Endodermal cell (in vitro differentiated cells): ENCODE data around the gene PSORS1C1. TPM values are rescaled to one million over a fixed set of nuclear protein-coding genes. Genes with fewer than 3 reads are reported as not detected.
A peak's percentile ranks its signal among the peaks of the same experiment; 100 is the strongest.

ENCODE experiments used
- DNase-seq: peaks from one replicate; pipeline ENCODE4 v3.0.0-alpha.2; 2017
- H3K27ac ChIP-seq: 2 replicates; pipeline ENCODE4 v1.5.1; 2013; ENCODE audit warnings: mild to moderate bottlenecking, low read depth, low read length, moderate library complexity
- H3K27me3 ChIP-seq: 2 replicates; pipeline ENCODE4 v1.6.1; 2013; ENCODE audit warnings: mild to moderate bottlenecking, low read length, moderate library complexity; ENCODE audit not compliant: insufficient read depth, control insufficient read depth, poor library complexity, severe bottlenecking
- H3K36me3 ChIP-seq: 2 replicates; pipeline ENCODE4 v1.7.0; 2013; ENCODE audit warnings: mild to moderate bottlenecking, low read length, moderate library complexity; ENCODE audit not compliant: control insufficient read depth, insufficient read depth
- H3K4me1 ChIP-seq: one replicate; pipeline ENCODE4 v1.7.0; 2013; ENCODE audit warnings: low read length; ENCODE audit not compliant: control insufficient read depth, insufficient read depth
- H3K4me3 ChIP-seq: 2 replicates; pipeline ENCODE4 v1.5.1; 2013; ENCODE audit warnings: mild to moderate bottlenecking, low read length, moderate library complexity
- H3K9ac ChIP-seq: 2 replicates; pipeline ENCODE4 v1.6.1; 2013; ENCODE audit warnings: mild to moderate bottlenecking, low read length, moderate library complexity; ENCODE audit not compliant: poor library complexity, severe bottlenecking; ENCODE audit errors: extremely low read depth
- H3K9me3 ChIP-seq: 2 replicates; pipeline ENCODE4 v1.6.1; 2013; ENCODE audit warnings: mild to moderate bottlenecking, low read length, moderate library complexity; ENCODE audit not compliant: control insufficient read depth
- H3K27ac Mint-ChIP-seq: 2 replicates; pipeline ENCODE4 v1.8.0; 2020; ENCODE audit warnings: mixed read lengths
- H3K27me3 Mint-ChIP-seq: 2 replicates; pipeline ENCODE4 v1.8.0; 2021; ENCODE audit warnings: mild to moderate bottlenecking, mixed read lengths; ENCODE audit not compliant: insufficient read depth
- H3K36me3 Mint-ChIP-seq: 2 replicates; pipeline ENCODE4 v1.8.0; 2020; ENCODE audit warnings: low read depth, mixed read lengths
- H3K4me1 Mint-ChIP-seq: 2 replicates; pipeline ENCODE4 v1.8.0; 2020; ENCODE audit warnings: mixed read lengths
- H3K4me3 Mint-ChIP-seq: 2 replicates; pipeline ENCODE4 v1.8.0; 2020; ENCODE audit warnings: mild to moderate bottlenecking, moderate library complexity, mixed read lengths
- H3K9me3 Mint-ChIP-seq: 2 replicates; pipeline ENCODE4 v1.8.0; 2020; ENCODE audit warnings: mild to moderate bottlenecking, mixed read lengths
- CTCF ChIP-seq: fragments of 200-600 bp; sonication (generic); conservative IDR thresholded peaks from 2 replicates; pipeline ENCODE4 v1.5.0; 2021; ENCODE audit warnings: antibody characterized with exemption, mild to moderate bottlenecking
- WGBS, 2 experiments: methylation state at CpG; one replicate each; pipeline versions ENCODE4 v1.1.5 to v1.1.7; 2013; ENCODE audit warnings: missing lambda C conversion rate in 2 of 2, mixed read lengths in 1 of 2; ENCODE audit not compliant: insufficient coverage in 1 of 2, insufficient read length in 1 of 2; 5-methylcytosine and 5-hydroxymethylcytosine counted together
- total RNA-seq, 2 donors: library from RNA; stranded (reverse); fragmentation: NEBNext Ultra II Directional in 1 of 2; extraction: Animal tissue kit (Norgen Biotek cat#: 25700) in 1 of 2; gene quantifications; 2 replicates in 1 of 2; 3 replicates in 1 of 2; pipeline ENCODE4 v1.2.1, GENCODE V29; 2021

PSORS1C1 gene
- total RNA-seq, 2 donors from 2014 or later: 1.1 to 1.2 TPM

- WGBS, 2 experiments: 5 to 8% methylated on average over 2 to 12 of the region's 14 CpGs
- Histone ChIP-seq H3K27me3 (no peaks in the 10 kb centered on the region), H3K9me3 (no peaks in the 10 kb centered on the region), H3K4me1 (peaks cover 10% of the 10 kb centered on the region), H3K4me3 (no peak overlapping the region), H3K36me3 (no peaks in the 10 kb centered on the region), H3K27ac (no peak overlapping the region), H3K9ac (no peak overlapping the region)
- Mint-ChIP-seq H3K27ac (peak overlapping the region; percentile 74), H3K4me3 (no peak overlapping the region), H3K36me3 (no peaks in the 10 kb centered on the region), H3K27me3 (no peaks in the 10 kb centered on the region), H3K4me1 (peaks cover 12% of the 10 kb centered on the region), H3K9me3 (no peaks in the 10 kb centered on the region)
- TF ChIP-seq CTCF: peak; percentile 91
- peak; percentile 94 for DNase-seq
Measured at GRCh38 chr6:31087494-31088089, 27.0 kb upstream of the PSORS1C1 start.

- H3K27ac ChIP-seq: no peak overlapping the region
- Mint-ChIP-seq H3K4me1 (peaks cover 13% of the 10 kb centered on the region), H3K27me3 (no peaks in the 10 kb centered on the region), H3K4me3 (no peak overlapping the region), H3K27ac (no peak overlapping the region), H3K9me3 (no peaks in the 10 kb centered on the region), H3K36me3 (no peaks in the 10 kb centered on the region)
- no peak overlapping the region for H3K4me3 ChIP-seq
- H3K9ac ChIP-seq: no peak overlapping the region
- H3K9me3 ChIP-seq: no peaks in the 10 kb centered on the region
- no peak for DNase-seq
- H3K27me3 ChIP-seq: no peaks in the 10 kb centered on the region
- 78 to 91% methylated on average over 1 to 3 of the region's 3 CpGs for WGBS, 2 experiments
- TF ChIP-seq CTCF: no peak
- no peaks in the 10 kb centered on the region for H3K36me3 ChIP-seq
- peaks cover 10% of the 10 kb centered on the region for H3K4me1 ChIP-seq
Measured at GRCh38 chr6:31090275-31090972, 24.2 kb upstream of the PSORS1C1 start.

- Mint-ChIP-seq H3K36me3 (no peaks in the 10 kb centered on the region), H3K4me3 (no peak overlapping the region), H3K9me3 (no peaks in the 10 kb centered on the region), H3K27ac (no peak overlapping the region), H3K4me1 (peaks cover 13% of the 10 kb centered on the region), H3K27me3 (no peaks in the 10 kb centered on the region)
- Histone ChIP-seq H3K9me3 (no peaks in the 10 kb centered on the region), H3K4me1 (peaks cover 10% of the 10 kb centered on the region), H3K27ac (no peak overlapping the region), H3K27me3 (no peaks in the 10 kb centered on the region), H3K9ac (no peak overlapping the region), H3K36me3 (no peaks in the 10 kb centered on the region), H3K4me3 (no peak overlapping the region)
- no peak for TF ChIP-seq CTCF
- 91 to 100% methylated on average over 5 to 6 of the region's 6 CpGs for WGBS, 2 experiments
- DNase-seq: no peak
Measured at GRCh38 chr6:31090973-31091364, 23.6 kb upstream of the PSORS1C1 start.
